B cell (primary cell): ENCODE data around the gene RGCC.

Experiments used
- EZH2 ChIP-seq: IDR thresholded peaks from 2 replicates; pipeline ENCODE4 v1.6.1; 2012; ENCODE audit warnings: borderline replicate concordance, low read depth, mild to moderate bottlenecking, moderate library complexity, low read length; ENCODE audit not compliant: insufficient read depth, poor library complexity, severe bottlenecking
- TF ChIP-seq, protein P1 (sequence below): fragments of 200-600 bp; IDR thresholded peaks from one replicate; pipeline ENCODE4 v1.8.0; 2022; ENCODE audit warnings: antibody characterized with exemption, mild to moderate bottlenecking

- TF ChIP-seq, protein P1, sequence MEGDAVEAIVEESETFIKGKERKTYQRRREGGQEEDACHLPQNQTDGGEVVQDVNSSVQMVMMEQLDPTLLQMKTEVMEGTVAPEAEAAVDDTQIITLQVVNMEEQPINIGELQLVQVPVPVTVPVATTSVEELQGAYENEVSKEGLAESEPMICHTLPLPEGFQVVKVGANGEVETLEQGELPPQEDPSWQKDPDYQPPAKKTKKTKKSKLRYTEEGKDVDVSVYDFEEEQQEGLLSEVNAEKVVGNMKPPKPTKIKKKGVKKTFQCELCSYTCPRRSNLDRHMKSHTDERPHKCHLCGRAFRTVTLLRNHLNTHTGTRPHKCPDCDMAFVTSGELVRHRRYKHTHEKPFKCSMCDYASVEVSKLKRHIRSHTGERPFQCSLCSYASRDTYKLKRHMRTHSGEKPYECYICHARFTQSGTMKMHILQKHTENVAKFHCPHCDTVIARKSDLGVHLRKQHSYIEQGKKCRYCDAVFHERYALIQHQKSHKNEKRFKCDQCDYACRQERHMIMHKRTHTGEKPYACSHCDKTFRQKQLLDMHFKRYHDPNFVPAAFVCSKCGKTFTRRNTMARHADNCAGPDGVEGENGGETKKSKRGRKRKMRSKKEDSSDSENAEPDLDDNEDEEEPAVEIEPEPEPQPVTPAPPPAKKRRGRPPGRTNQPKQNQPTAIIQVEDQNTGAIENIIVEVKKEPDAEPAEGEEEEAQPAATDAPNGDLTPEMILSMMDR, result no peak
- TF ChIP-seq EZH2, result no peak
Measured at GRCh38 chr13:41490371-41491015, 33.1 kb downstream of the RGCC start.
